H1 (cell line): ENCODE data around the gene NR2F1-AS1. TPM values are rescaled to one million over a fixed set of nuclear protein-coding genes. Genes with fewer than 3 reads are reported as not detected.

ENCODE experiments used
- CTCF ChIA-PET: fragments of 300-600 bp; sonication (Branson Sonifier 250); formaldehyde crosslinking; loops from one replicate; lab custom pipeline; 2021; ENCODE audit not compliant: partially characterized antibody; lab: Charles Lee
- POLR2A ChIA-PET: fragments of 300-600 bp; sonication (Branson Sonifier 250); formaldehyde crosslinking; loops from one replicate; lab custom pipeline; 2021; ENCODE audit warnings: inconsistent platforms; ENCODE audit not compliant: partially characterized antibody; lab: Charles Lee
- DNase-seq, 2 experiments: peaks; one replicate each; pipeline versions ENCODE4 v3.0.0 to v3.0.0-alpha.2; 2010 to 2022; ENCODE audit warnings: low spot score in 2 of 2, low read depth in 1 of 2, mixed read lengths in 1 of 2
- FAIRE-seq: peaks from 2 replicates; lab custom pipeline; 2011; peaks lifted over from hg19 to GRCh38; lab: Jason Lieb, UNC
- H2AFZ ChIP-seq: 2 replicates; pipeline ENCODE4 v1.8.1; 2012; ENCODE audit warnings: low read length, inconsistent platforms
- H2AK5ac ChIP-seq: 2 replicates; pipeline ENCODE4 v1.6.1; 2013; ENCODE audit warnings: low read depth, low read length
- H2BK120ac ChIP-seq: replicated peaks from 2 replicates; pipeline ENCODE3; 2013; ENCODE audit warnings: low read depth, low read length, inconsistent platforms
- H2BK12ac ChIP-seq: 2 replicates; pipeline ENCODE4 v1.6.1; 2013; ENCODE audit warnings: low read depth, low read length
- H2BK15ac ChIP-seq: 2 replicates; pipeline ENCODE4 v1.6.1; 2013; ENCODE audit warnings: low read length
- H2BK20ac ChIP-seq: 2 replicates; pipeline ENCODE4 v1.6.1; 2013; ENCODE audit warnings: low read length
- H2BK5ac ChIP-seq: 2 replicates; pipeline ENCODE4 v1.6.1; 2013; ENCODE audit warnings: low read depth, low read length
- H3K14ac ChIP-seq: 2 replicates; pipeline ENCODE4 v1.6.1; 2013; ENCODE audit warnings: inconsistent platforms; ENCODE audit not compliant: insufficient read length
- H3K18ac ChIP-seq: 2 replicates; pipeline ENCODE4 v1.6.1; 2013; ENCODE audit warnings: low read length; ENCODE audit errors: extremely low read depth
- H3K23ac ChIP-seq: 2 replicates; pipeline ENCODE4 v1.6.1; 2013; ENCODE audit warnings: inconsistent platforms; ENCODE audit not compliant: insufficient read length
- H3K23me2 ChIP-seq: 2 replicates; pipeline ENCODE4 v1.6.1; 2013; ENCODE audit warnings: low read depth, low read length
- H3K27ac ChIP-seq: 2 replicates; pipeline ENCODE4 v1.6.1; 2011; ENCODE audit warnings: low read depth, low read length, inconsistent platforms
- H3K27me3 ChIP-seq, 4 experiments: replicated peaks in 1 of 4; 1 replicate in 1 of 4; 2 replicates in 3 of 4; pipeline versions ENCODE4 v1.6.1 to v1.8.1; 2011 to 2013; ENCODE audit warnings: low read length in 3 of 4, mild to moderate bottlenecking in 3 of 4, inconsistent platforms in 2 of 4, mixed read lengths in 2 of 4, moderate library complexity in 1 of 4; ENCODE audit not compliant: control insufficient read depth in 3 of 4, insufficient read depth in 3 of 4; ENCODE audit errors: extremely low read depth in 1 of 4
- H3K36me3 ChIP-seq, 4 experiments: 2 replicates each; pipeline versions ENCODE4 v1.6.1 to v1.8.1; 2011 to 2013; ENCODE audit warnings: mild to moderate bottlenecking in 4 of 4, low read length in 3 of 4, moderate library complexity in 2 of 4, control low read depth in 1 of 4, inconsistent platforms in 1 of 4; ENCODE audit not compliant: insufficient read depth in 4 of 4, control insufficient read depth in 2 of 4
- H3K4ac ChIP-seq: replicated peaks from 2 replicates; pipeline ENCODE3; 2013; ENCODE audit warnings: low read length, low read depth, mixed read lengths, inconsistent platforms; ENCODE audit not compliant: insufficient read length
- H3K4me1 ChIP-seq, 4 experiments: replicated peaks in 1 of 4; 1 replicate in 1 of 4; 2 replicates in 3 of 4; pipeline versions ENCODE4 v1.6.1 to v1.8.1; 2011 to 2013; ENCODE audit warnings: low read length in 3 of 4, inconsistent platforms in 2 of 4, mixed read lengths in 1 of 4; ENCODE audit not compliant: insufficient read depth in 4 of 4, control insufficient read depth in 3 of 4
- H3K4me2 ChIP-seq, 2 experiments: 2 replicates each; pipeline versions ENCODE4 v1.6.1 to v1.8.1; 2011 to 2013; ENCODE audit warnings: low read depth in 2 of 2, low read length in 2 of 2, control low read depth in 1 of 2, inconsistent platforms in 1 of 2, mild to moderate bottlenecking in 1 of 2; ENCODE audit not compliant: insufficient read depth in 1 of 2
- H3K4me3 ChIP-seq, 4 experiments: fragments of 200-600, 300-600 bp in 1 of 4; sonication (generic), shearing (Covaris generic), sonication (Bioruptor Twin) in 1 of 4; 2 replicates each; pipeline versions ENCODE4 v1.5.1 to v1.8.1; 2011 to 2016; ENCODE audit warnings: low read length in 4 of 4, low read depth in 3 of 4, control low read depth in 2 of 4, inconsistent platforms in 2 of 4, mild to moderate bottlenecking in 2 of 4, mixed read lengths in 1 of 4, moderate library complexity in 1 of 4; ENCODE audit not compliant: insufficient read depth in 2 of 4; ENCODE audit errors: extremely low read depth in 1 of 4
- H3K56ac ChIP-seq: replicated peaks from 2 replicates; pipeline ENCODE3; 2013; ENCODE audit warnings: low read depth, mild to moderate bottlenecking, mixed read lengths, low read length, inconsistent platforms; ENCODE audit not compliant: insufficient read length
- H3K79me1 ChIP-seq: 2 replicates; pipeline ENCODE4 v1.6.1; 2013; ENCODE audit warnings: low read depth, low read length, control low read depth
- H3K79me2 ChIP-seq, 2 experiments: 2 replicates each; pipeline versions ENCODE4 v1.6.1 to v1.8.1; 2012 to 2013; ENCODE audit warnings: low read length in 2 of 2, mild to moderate bottlenecking in 2 of 2, inconsistent platforms in 1 of 2; ENCODE audit not compliant: insufficient read depth in 2 of 2, control insufficient read depth in 1 of 2
- H3K9ac ChIP-seq, 4 experiments: replicated peaks in 1 of 4; 1 replicate in 1 of 4; 2 replicates in 3 of 4; pipeline versions ENCODE4 v1.6.1 to v1.8.1; 2011 to 2013; ENCODE audit warnings: low read depth in 3 of 4, low read length in 3 of 4, control low read depth in 2 of 4, mild to moderate bottlenecking in 2 of 4, moderate library complexity in 2 of 4, inconsistent platforms in 1 of 4; ENCODE audit errors: extremely low read depth in 1 of 4
- H3K9me3 ChIP-seq, 2 experiments: 2 replicates each; pipeline versions ENCODE4 v1.6.1 to v1.8.1; 2012 to 2013; ENCODE audit warnings: mild to moderate bottlenecking in 2 of 2, moderate library complexity in 2 of 2, control low read depth in 1 of 2, inconsistent platforms in 1 of 2, low read depth in 1 of 2, low read length in 1 of 2, mixed read lengths in 1 of 2; ENCODE audit not compliant: insufficient read depth in 2 of 2
- H4K20me1 ChIP-seq, 2 experiments: replicated peaks in 1 of 2; 2 replicates each; pipeline versions ENCODE3 to v1.8.1; 2011 to 2013; ENCODE audit warnings: inconsistent platforms in 2 of 2, low read length in 2 of 2, mild to moderate bottlenecking in 1 of 2; ENCODE audit not compliant: insufficient read depth in 2 of 2, control insufficient read depth in 1 of 2
- H4K5ac ChIP-seq: 2 replicates; pipeline ENCODE4 v1.6.1; 2013; ENCODE audit warnings: low read length, low read depth, mixed read lengths, inconsistent platforms; ENCODE audit not compliant: insufficient read length
- H4K8ac ChIP-seq: 2 replicates; pipeline ENCODE4 v1.8.0; 2013; ENCODE audit warnings: mild to moderate bottlenecking, moderate library complexity, low read length, inconsistent platforms; ENCODE audit not compliant: insufficient read depth; ENCODE audit errors: extremely low read depth
- H4K91ac ChIP-seq: replicated peaks from 2 replicates; pipeline ENCODE3; 2013; ENCODE audit warnings: low read length, mixed read lengths, inconsistent platforms; ENCODE audit not compliant: insufficient read length
- MAFK ChIP-seq: IDR thresholded peaks from 2 replicates; pipeline ENCODE4 v1.6.1; 2012; ENCODE audit warnings: low read depth, mild to moderate bottlenecking, improper control_type of control experiment, low read length
- WGBS, 2 experiments: shearing (Covaris generic) in 1 of 2; methylation state at CpG; one replicate each; pipeline versions ENCODE4 v1.1.6 to v1.1.7; 2013 to 2015; ENCODE audit warnings: low lambda C conversion rate in 2 of 2, mixed read lengths in 2 of 2, inconsistent platforms in 1 of 2, low coverage in 1 of 2, missing lambda C conversion rate in 1 of 2; ENCODE audit not compliant: insufficient replicate concordance in 2 of 2, insufficient coverage in 1 of 2, insufficient read length in 1 of 2; ENCODE audit errors: extremely low coverage in 1 of 2, missing lambda C conversion rate in 1 of 2; 5-methylcytosine and 5-hydroxymethylcytosine counted together
- microRNA counts: library from miRNA; unstranded; fragments of <30 nt; microRNA quantifications from one replicate; lab custom pipeline; 2015
- polyA plus RNA-seq, 7 experiments: library from polyadenylated mRNA; depleted of rRNA in 3 of 7; stranded (reverse) in 5 of 7; unstranded in 2 of 7; fragments of >200 nt in 5 of 7; fragments of 200-250 nt in 2 of 7; gene quantifications; 1 replicate in 5 of 7; 2 replicates in 1 of 7; 4 replicates in 1 of 7; pipeline versions ENCODE4 v1.2.1 to v1.2.3, GENCODE V29; 2011 to 2013; ENCODE audit warnings: missing spikeins in 2 of 7, mixed read lengths in 2 of 7
- total RNA-seq: library from RNA; stranded (reverse); fragmentation: NEBNext Ultra II Directional; extraction: Animal tissue kit (Norgen Biotek cat#: 25700); gene quantifications from 2 replicates; pipeline ENCODE4 v1.2.1, GENCODE V29; 2021
- TF ChIP-seq, protein P1 (sequence below): IDR thresholded peaks from 2 replicates; pipeline ENCODE4 v1.6.1; 2012; ENCODE audit warnings: inconsistent platforms

The NR2F1-AS1 gene
- total and polyA plus RNA-seq, 2 of the 8 experiments (the other 6 are each of a cell fraction or from before 2014, with no cell fraction given), result 1.6 to 5.6 TPM

DNA sequence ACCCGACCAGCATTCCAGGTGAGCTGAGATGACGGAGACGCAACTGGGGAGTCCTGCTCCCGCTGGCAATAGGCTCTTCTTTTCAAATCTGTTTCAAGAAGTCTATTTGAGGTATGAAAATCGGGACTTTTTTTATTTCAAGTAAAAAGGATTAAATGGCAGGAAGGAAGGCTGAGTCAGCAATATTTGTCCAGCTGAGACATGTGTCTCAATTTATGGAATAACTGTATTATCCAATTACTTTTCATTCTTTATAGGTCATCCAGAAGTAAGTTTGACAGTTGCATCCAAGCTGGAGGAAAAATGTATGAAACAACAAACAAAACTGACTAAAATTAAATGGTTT is 221.1 kb downstream of the NR2F1-AS1 start:
- no peak for DNase-seq
- H3K27ac ChIP-seq, result no peak overlapping the region
- POLR2A ChIA-PET, result no interaction called here

More for the DNA sequence above, 221.1 kb downstream of the NR2F1-AS1 start:
- H2BK12ac ChIP-seq, result no peak overlapping the region
- no peak overlapping the region for H3K4ac ChIP-seq
- H3K79me1 ChIP-seq, result no peaks in the 10 kb centered on the region
- no peak overlapping the region for H2BK20ac ChIP-seq
- H2BK15ac ChIP-seq, result no peak overlapping the region
- H2BK5ac ChIP-seq, result no peak overlapping the region
- FAIRE-seq, result no peak
- H3K23me2 ChIP-seq, result no peaks in the 10 kb centered on the region
- H3K18ac ChIP-seq, result no peak overlapping the region
- H2BK120ac ChIP-seq, result no peak overlapping the region
- WGBS, 2 experiments, result 92% methylated on average over 5 of the region's 5 CpGs; no CpG with 5 or more reads in 1 of the 2 experiments
- no peak overlapping the region for H2AK5ac ChIP-seq
- no peak overlapping the region for H3K9ac ChIP-seq
- no peak overlapping the region for H4K5ac ChIP-seq
- no peak overlapping the region for H4K91ac ChIP-seq
- H3K4me1 ChIP-seq, result no peaks in the 10 kb centered on the region
- no peaks in the 10 kb centered on the region for H3K9me3 ChIP-seq
- no peak overlapping the region for H3K4me3 ChIP-seq
- CTCF ChIA-PET, result interaction anchor here (0.6 to 1.7 kb wide), 3 partner anchors 18 to 268 kb away, joined by 3 to 4 read pairs (median 4); no protein-coding TSS in a partner anchor
- no peak overlapping the region for H3K14ac ChIP-seq
- H3K4me2 ChIP-seq, result no peak overlapping the region
- H3K36me3 ChIP-seq, result no peaks in the 10 kb centered on the region
- H3K27me3 ChIP-seq, result no peaks in the 10 kb centered on the region
- TF ChIP-seq, protein P1, sequence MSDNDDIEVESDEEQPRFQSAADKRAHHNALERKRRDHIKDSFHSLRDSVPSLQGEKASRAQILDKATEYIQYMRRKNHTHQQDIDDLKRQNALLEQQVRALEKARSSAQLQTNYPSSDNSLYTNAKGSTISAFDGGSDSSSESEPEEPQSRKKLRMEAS, result no peak
- peak; percentile 95 for TF ChIP-seq MAFK
- no peak overlapping the region for H3K23ac ChIP-seq
- H3K79me2 ChIP-seq, result no peaks in the 10 kb centered on the region
- H2AFZ ChIP-seq, result no peak overlapping the region
- no peak overlapping the region for H3K56ac ChIP-seq
- no peak overlapping the region for H4K8ac ChIP-seq
- no peaks in the 10 kb centered on the region for H4K20me1 ChIP-seq

MicroRNAs within 50 kb of the gene (microRNA counts, 767-probe panel; counts per million panel counts)
- microRNA hsa-miR-2277-3p (lab: Ali Mortazavi, UCI) (879 counts per million, percentile 95 among the panel's probes with 10 or more counts), microRNA hsa-miR-2277-5p (lab: Ali Mortazavi, UCI) (879 counts per million, percentile 95 among the panel's probes with 10 or more counts)

Other genes starting within 250 kb of the NR2F1-AS1 start
- gene NR2F1, start 2.0 kb upstream of the NR2F1-AS1 start, total RNA-seq, result not detected in 2 replicates
- 0.17 TPM in 1 of 2 replicates, not detected in the other for gene NR2F1, start 2.0 kb upstream of the NR2F1-AS1 start, polyA plus RNA-seq (2011; rRNA removed)
- gene POU5F2, start 160.4 kb upstream of the NR2F1-AS1 start, total RNA-seq, result 0.06 TPM in 2 replicates
- 0.03 and 0.08 TPM in 2 replicates for gene POU5F2, start 160.4 kb upstream of the NR2F1-AS1 start, polyA plus RNA-seq (2011; rRNA removed)